Neural progenitor cell (in vitro differentiated cells): ENCODE measurements around the gene NUCB1. TPM values are rescaled to one million over a fixed set of nuclear protein-coding genes. Genes with fewer than 3 reads are reported as not detected.
A peak's percentile ranks its signal among the peaks of the same experiment; 100 is the strongest.
"Not testable (repeated sequence)": the region's sequence is repeated elsewhere in the genome, so short reads cannot be mapped to it uniquely, and the experiment has no call there.

Experiments
- DNase-seq: peaks from one replicate; pipeline ENCODE4 v3.0.0-alpha.2; 2016; ENCODE audit warnings: low spot score
- H2AFZ ChIP-seq: fragments of 200-600 bp; sonication (generic); replicated peaks from 2 replicates; pipeline ENCODE4 v1.6.1; 2016; ENCODE audit warnings: antibody characterized with exemption
- H3F3A ChIP-seq: fragments of 200-600 bp; sonication (generic); 2 replicates; pipeline ENCODE4 v1.6.1; 2016; ENCODE audit warnings: antibody characterized with exemption, low read depth
- H3K27ac ChIP-seq: fragments of 200-600 bp; sonication (generic); 2 replicates; pipeline ENCODE4 v1.5.1; 2016; ENCODE audit warnings: mild to moderate bottlenecking
- H3K27me3 ChIP-seq: fragments of 200-600 bp; sonication (generic); 2 replicates; pipeline ENCODE4 v1.6.1; 2016; ENCODE audit warnings: mild to moderate bottlenecking, moderate library complexity
- H3K36me3 ChIP-seq: fragments of 200-600 bp; sonication (generic); 2 replicates; pipeline ENCODE4 v1.5.1; 2016
- H3K4me1 ChIP-seq: fragments of 200-600 bp; sonication (generic); 2 replicates; pipeline ENCODE4 v1.6.1; 2016; ENCODE audit warnings: mixed run types
- H3K4me2 ChIP-seq: fragments of 200-600 bp; sonication (generic); 2 replicates; pipeline ENCODE4 v1.6.1; 2016
- H3K4me3 ChIP-seq: fragments of 200-600 bp; sonication (generic); 2 replicates; pipeline ENCODE4 v1.5.1; 2016
- H3K79me2 ChIP-seq: fragments of 200-600 bp; sonication (generic); 2 replicates; pipeline ENCODE4 v1.6.1; 2016; ENCODE audit warnings: low read depth
- H3K9ac ChIP-seq: fragments of 200-600 bp; sonication (generic); 2 replicates; pipeline ENCODE4 v1.6.1; 2016
- H3K9me3 ChIP-seq: fragments of 200-600 bp; sonication (generic); 2 replicates; pipeline ENCODE4 v1.5.1; 2016; ENCODE audit warnings: low read depth
- H4K20me1 ChIP-seq: fragments of 200-600 bp; sonication (generic); 2 replicates; pipeline ENCODE4 v1.6.1; 2016; ENCODE audit warnings: low read depth
- H3K27ac Mint-ChIP-seq: 3 replicates; pipeline ENCODE4 v1.8.0; 2021; ENCODE audit warnings: mixed read lengths
- H3K27me3 Mint-ChIP-seq: 2 replicates; pipeline ENCODE4 v1.8.0; 2022; ENCODE audit warnings: low read depth, mild to moderate bottlenecking, inconsistent platforms, moderate library complexity, mixed read lengths; ENCODE audit not compliant: insufficient read depth
- H3K36me3 Mint-ChIP-seq: 3 replicates; pipeline ENCODE4 v1.8.0; 2021; ENCODE audit warnings: mixed read lengths
- H3K4me1 Mint-ChIP-seq: 3 replicates; pipeline ENCODE4 v1.8.0; 2021; ENCODE audit warnings: mixed read lengths
- H3K4me3 Mint-ChIP-seq: 3 replicates; pipeline ENCODE4 v1.8.0; 2021; ENCODE audit warnings: mild to moderate bottlenecking, moderate library complexity, mixed read lengths
- H3K9me3 Mint-ChIP-seq: 3 replicates; pipeline ENCODE4 v1.8.0; 2020; ENCODE audit warnings: mixed read lengths
- EZH2 ChIP-seq: fragments of 200-600 bp; sonication (generic); IDR thresholded peaks from 2 replicates; pipeline ENCODE4 v1.6.1; 2017; ENCODE audit warnings: antibody characterized with exemption, mild to moderate bottlenecking, moderate library complexity
- EZH2phosphoT487 ChIP-seq: fragments of 200-600 bp; sonication (generic); IDR thresholded peaks from 2 replicates; pipeline ENCODE4 v1.6.1; 2017; ENCODE audit warnings: antibody characterized with exemption
- total RNA-seq: library from RNA; depleted of rRNA; stranded (reverse); fragments of >200 nt; gene quantifications from 2 replicates; pipeline ENCODE4 v1.2.3, GENCODE V29; 2015; ENCODE audit warnings: low replicate concordance
- TF ChIP-seq, protein P1 (sequence below): fragments of 200-600 bp; sonication (generic); IDR thresholded peaks from 2 replicates; pipeline ENCODE4 v1.5.1; 2017; ENCODE audit warnings: antibody characterized with exemption, mild to moderate bottlenecking

The NUCB1 gene
- total RNA-seq, 1 donor from 2014 or later: 73.5 TPM

DNA sequence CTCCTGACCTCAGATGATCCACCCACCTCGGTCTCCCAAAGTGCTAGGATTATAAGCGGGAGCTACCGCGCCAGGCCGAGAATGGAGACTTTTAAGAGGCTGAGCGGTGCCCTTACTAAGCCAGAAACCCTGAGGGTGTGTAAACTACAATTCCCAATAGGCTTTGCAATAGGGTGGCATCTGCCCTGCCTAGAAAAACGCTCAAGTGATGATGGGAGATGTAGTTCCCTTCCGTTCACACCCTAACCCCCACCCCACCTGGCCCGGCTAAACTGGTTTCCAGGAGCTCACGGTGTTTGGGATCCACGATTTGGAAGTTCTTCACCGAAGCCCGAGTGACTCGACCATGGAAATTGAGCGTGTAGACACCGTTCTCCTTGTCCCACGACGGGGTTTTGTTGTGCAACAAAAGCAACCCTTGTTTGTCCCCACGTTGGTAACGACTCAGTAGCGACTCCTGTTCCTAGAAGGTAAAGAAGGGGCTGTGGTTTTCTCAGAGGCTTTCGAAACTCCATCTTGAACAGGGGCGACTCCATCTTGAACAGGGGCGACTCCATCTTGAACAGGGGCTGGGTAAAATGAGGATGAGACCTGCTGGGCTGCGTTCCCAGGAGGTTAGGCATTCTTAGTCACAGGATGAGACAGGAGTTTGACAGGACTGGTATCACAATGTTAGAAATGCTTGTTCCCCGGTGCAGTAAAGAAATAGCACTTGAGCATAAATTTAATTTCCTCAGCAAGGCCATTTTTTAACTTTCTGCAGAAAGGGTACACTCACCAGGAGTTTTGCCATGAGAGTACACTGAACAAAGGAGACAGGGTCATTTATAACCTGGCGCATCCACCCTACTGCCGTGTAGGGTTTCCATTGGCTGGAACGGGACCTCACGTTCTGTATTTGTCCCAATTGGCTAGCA is 18.1 kb upstream of the NUCB1 start:
- H3K36me3 Mint-ChIP-seq: peaks cover 6% of the 10 kb centered on the region
- peak; percentile 74 for DNase-seq
- H3K9me3 Mint-ChIP-seq: peaks cover 16% of the 10 kb centered on the region
- H4K20me1 ChIP-seq: no peaks in the 10 kb centered on the region
- H3K27me3 ChIP-seq: no peaks in the 10 kb centered on the region
- peaks cover 13% of the 10 kb centered on the region for H3K4me1 Mint-ChIP-seq
- H2AFZ ChIP-seq: peak overlapping the region; percentile 21
- H3K27ac Mint-ChIP-seq: no peak overlapping the region
- H3K79me2 ChIP-seq: no peaks in the 10 kb centered on the region
- H3K27ac ChIP-seq: no peak overlapping the region
- no peaks in the 10 kb centered on the region for H3K36me3 ChIP-seq
- peaks cover 7% of the 10 kb centered on the region for H3K27me3 Mint-ChIP-seq
- no peak overlapping the region for H3K4me3 ChIP-seq
- peak overlapping the region; percentile 44 for H3K4me3 Mint-ChIP-seq
- peaks cover 9% of the 10 kb centered on the region for H3K4me1 ChIP-seq
- H3K4me2 ChIP-seq: no peak overlapping the region
- H3K9me3 ChIP-seq: no peaks in the 10 kb centered on the region
- peaks cover 12% of the 10 kb centered on the region for H3F3A ChIP-seq
- no peak overlapping the region for H3K9ac ChIP-seq
- TF ChIP-seq, protein P1, sequence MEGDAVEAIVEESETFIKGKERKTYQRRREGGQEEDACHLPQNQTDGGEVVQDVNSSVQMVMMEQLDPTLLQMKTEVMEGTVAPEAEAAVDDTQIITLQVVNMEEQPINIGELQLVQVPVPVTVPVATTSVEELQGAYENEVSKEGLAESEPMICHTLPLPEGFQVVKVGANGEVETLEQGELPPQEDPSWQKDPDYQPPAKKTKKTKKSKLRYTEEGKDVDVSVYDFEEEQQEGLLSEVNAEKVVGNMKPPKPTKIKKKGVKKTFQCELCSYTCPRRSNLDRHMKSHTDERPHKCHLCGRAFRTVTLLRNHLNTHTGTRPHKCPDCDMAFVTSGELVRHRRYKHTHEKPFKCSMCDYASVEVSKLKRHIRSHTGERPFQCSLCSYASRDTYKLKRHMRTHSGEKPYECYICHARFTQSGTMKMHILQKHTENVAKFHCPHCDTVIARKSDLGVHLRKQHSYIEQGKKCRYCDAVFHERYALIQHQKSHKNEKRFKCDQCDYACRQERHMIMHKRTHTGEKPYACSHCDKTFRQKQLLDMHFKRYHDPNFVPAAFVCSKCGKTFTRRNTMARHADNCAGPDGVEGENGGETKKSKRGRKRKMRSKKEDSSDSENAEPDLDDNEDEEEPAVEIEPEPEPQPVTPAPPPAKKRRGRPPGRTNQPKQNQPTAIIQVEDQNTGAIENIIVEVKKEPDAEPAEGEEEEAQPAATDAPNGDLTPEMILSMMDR: no peak
- TF ChIP-seq EZH2 (no peak), EZH2phosphoT487 (no peak)

DNA sequence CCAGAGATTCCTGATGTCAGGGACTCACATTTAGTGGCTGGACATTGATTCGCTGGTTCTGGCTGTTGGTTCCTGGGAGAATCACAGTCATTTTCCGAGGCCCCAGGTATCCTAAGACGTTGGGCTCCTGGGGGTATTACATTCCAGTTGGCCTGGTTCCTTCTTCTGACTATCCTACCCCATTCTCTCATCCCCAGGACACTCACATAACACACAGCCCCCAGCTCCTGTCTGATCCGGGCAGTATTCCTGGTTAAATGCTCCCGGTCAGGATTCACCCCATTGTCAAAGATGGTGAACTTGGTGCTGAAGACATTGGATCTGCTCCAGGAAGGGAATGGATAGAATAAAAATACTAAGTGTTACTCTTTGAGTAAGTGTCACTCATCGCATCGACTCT is 16.4 kb upstream of the NUCB1 start:
- H3K27me3 Mint-ChIP-seq: peaks cover 10% of the 10 kb centered on the region
- H3K9me3 Mint-ChIP-seq: peaks cover 16% of the 10 kb centered on the region
- Histone ChIP-seq H4K20me1 (no peaks in the 10 kb centered on the region), H3K4me1 (peaks cover 9% of the 10 kb centered on the region), H2AFZ (no peak overlapping the region), H3K4me2 (no peak overlapping the region), H3K9ac (no peak overlapping the region), H3K36me3 (no peaks in the 10 kb centered on the region), H3F3A (peaks cover 12% of the 10 kb centered on the region), H3K9me3 (no peaks in the 10 kb centered on the region), H3K27ac (no peak overlapping the region), H3K4me3 (no peak overlapping the region), H3K27me3 (no peaks in the 10 kb centered on the region), H3K79me2 (no peaks in the 10 kb centered on the region)
- peaks cover 2% of the 10 kb centered on the region for H3K36me3 Mint-ChIP-seq
- no peak for DNase-seq
- no peak overlapping the region for H3K27ac Mint-ChIP-seq
- no peak overlapping the region for H3K4me3 Mint-ChIP-seq
- TF ChIP-seq EZH2 (no peak), EZH2phosphoT487 (no peak)
- TF ChIP-seq, protein P1: no peak
- H3K4me1 Mint-ChIP-seq: peaks cover 10% of the 10 kb centered on the region

DNA sequence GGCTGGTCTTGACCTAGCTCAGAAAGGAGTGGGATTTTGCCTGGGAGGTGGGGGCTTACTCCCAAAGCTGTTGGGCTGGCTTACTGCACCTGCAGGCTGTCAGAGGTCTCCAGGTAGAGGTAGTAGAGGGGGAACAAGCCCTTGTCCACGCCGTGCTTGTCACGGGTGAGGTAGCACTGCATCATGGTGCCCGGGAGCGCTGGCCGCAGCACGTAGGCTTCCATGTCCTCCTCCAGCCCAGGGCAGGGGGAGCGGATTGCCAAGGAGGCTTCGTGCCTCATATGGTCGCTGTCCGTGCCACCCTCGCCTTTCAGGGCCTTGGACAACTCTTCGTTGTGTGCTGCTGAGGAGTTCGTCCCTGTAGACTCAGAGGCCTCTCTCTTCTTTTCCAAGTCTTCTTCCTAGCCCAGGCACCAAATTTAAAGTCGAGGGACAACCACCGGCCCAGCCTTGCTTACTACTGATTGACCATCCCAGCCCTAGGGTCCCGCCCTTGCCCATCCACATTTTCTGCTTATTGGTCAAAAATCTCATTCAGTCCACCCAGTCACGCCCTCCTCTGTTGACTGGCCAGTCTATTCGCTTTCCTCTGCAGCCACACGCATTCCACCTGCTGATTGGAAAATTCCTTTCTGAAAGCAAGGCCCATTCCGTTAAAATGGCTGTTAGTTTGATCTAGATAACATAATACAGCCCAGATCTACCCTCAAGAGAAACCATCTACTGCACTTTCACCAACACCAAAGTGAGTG is 12.1 kb upstream of the NUCB1 start:
- Histone ChIP-seq H3K36me3 (no peaks in the 10 kb centered on the region), H3K4me2 (no peak overlapping the region), H3K4me1 (no peaks in the 10 kb centered on the region), H4K20me1 (no peaks in the 10 kb centered on the region), H2AFZ (no peak overlapping the region), H3K4me3 (no peak overlapping the region), H3K27me3 (no peaks in the 10 kb centered on the region), H3K27ac (no peak overlapping the region), H3K9ac (no peak overlapping the region), H3K79me2 (no peaks in the 10 kb centered on the region), H3F3A (no peaks in the 10 kb centered on the region), H3K9me3 (no peaks in the 10 kb centered on the region)
- Mint-ChIP-seq H3K4me1 (peaks cover 7% of the 10 kb centered on the region), H3K27me3 (peaks cover 12% of the 10 kb centered on the region), H3K36me3 (no peaks in the 10 kb centered on the region), H3K9me3 (peaks cover 13% of the 10 kb centered on the region), H3K27ac (peak overlapping the region; percentile 68), H3K4me3 (no peak overlapping the region)
- DNase-seq: no peak
- TF ChIP-seq, protein P1: no peak
- no peak for TF ChIP-seq EZH2
- TF ChIP-seq EZH2phosphoT487: no peak

DNA sequence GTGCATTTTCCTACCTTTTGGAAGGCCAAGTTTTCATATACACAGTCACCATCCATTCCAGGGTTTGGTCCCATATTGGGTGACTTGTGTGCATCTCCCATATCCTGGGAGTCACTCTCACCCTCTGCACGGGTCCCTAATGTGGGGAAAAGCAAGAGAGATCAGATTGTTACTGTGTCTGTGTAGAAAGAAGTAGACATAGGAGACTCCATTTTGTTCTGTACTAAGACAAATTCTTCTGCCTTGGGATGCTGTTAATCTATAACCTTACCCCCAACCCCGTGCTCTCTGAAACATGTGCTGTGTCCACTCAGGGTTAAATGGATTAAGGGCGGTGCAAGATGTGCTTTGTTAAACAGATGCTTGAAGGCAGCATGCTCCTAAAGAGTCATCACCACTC is 10.6 kb upstream of the NUCB1 start:
- not testable (repeated sequence) for H3K27me3 Mint-ChIP-seq

More for the DNA sequence above, 10.6 kb upstream of the NUCB1 start:
- H4K20me1 ChIP-seq, H3K9ac ChIP-seq, H2AFZ ChIP-seq, H3K4me1 ChIP-seq, H3K27ac ChIP-seq, H3K4me1 Mint-ChIP-seq, H3K27ac Mint-ChIP-seq, H3K4me2 ChIP-seq, H3K27me3 ChIP-seq, H3F3A ChIP-seq, H3K36me3 Mint-ChIP-seq, H3K4me3 ChIP-seq, H3K36me3 ChIP-seq, DNase-seq, H3K9me3 ChIP-seq, H3K9me3 Mint-ChIP-seq, H3K79me2 ChIP-seq: not testable (repeated sequence)
- H3K4me3 Mint-ChIP-seq: peak overlapping the region; percentile 41
